Brain microvascular endothelial cell (primary cell): ENCODE data around the gene CLCNKA.

Source experiments
- DNase-seq: peaks from one replicate; pipeline ENCODE4 v3.0.0-alpha.2; 2020
- H3K27ac ChIP-seq: fragments of 250-450 bp; sonication (Bioruptor Pico); 2 replicates; pipeline ENCODE4 v1.5.1; 2020; ENCODE audit warnings: mild to moderate bottlenecking, moderate library complexity
- H3K27me3 ChIP-seq: fragments of 250-450 bp; sonication (Bioruptor Pico); replicated peaks from 2 replicates; pipeline ENCODE4 v1.5.1; 2020; ENCODE audit warnings: mild to moderate bottlenecking
- H3K36me3 ChIP-seq: fragments of 250-450 bp; sonication (Bioruptor Pico); replicated peaks from 2 replicates; pipeline ENCODE4 v1.5.1; 2020; ENCODE audit warnings: mild to moderate bottlenecking
- H3K4me3 ChIP-seq: 2 replicates; pipeline ENCODE4 v1.5.1; 2011; ENCODE audit warnings: low read depth, mild to moderate bottlenecking, control low read depth, low read length, moderate library complexity
- in situ Hi-C: cut with HindIII; loops from 2 replicates; pipeline ENCODE4 v1.10.0; 2017; ENCODE audit warnings: low sequenced_read_pairs, low pct_ligation_motif_present
- TF ChIP-seq, protein P1 (sequence below): IDR thresholded peaks from 2 replicates; pipeline ENCODE4 v1.5.1; 2011; ENCODE audit warnings: low read depth, mild to moderate bottlenecking, moderate library complexity, low read length, control low read depth, inconsistent platforms; ENCODE audit errors: missing control alignments

CLCNKA gene

DNA sequence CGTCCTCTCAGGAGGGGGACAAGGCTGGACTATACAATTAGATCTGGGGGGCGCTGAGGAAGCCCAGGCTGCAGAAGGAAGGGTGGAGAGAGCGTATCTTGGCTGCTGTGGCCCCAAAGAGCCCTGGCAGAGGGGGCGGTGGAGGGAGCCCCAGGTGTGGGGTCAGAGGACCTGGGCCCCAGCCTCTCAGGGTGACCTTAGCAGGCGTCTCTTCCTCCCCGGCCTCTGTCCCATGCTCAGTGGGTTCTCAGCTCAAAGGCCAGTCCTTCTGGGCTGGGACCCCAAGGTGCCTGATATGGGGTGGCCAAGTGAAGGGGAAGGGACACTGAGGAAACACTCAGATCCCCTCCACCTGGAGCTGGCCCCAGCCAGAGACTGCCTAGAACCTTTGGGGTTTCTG, 49.8 kb downstream of the CLCNKA start:
- Histone ChIP-seq H3K4me3 (no peak overlapping the region), H3K27me3 (no peaks in the 10 kb centered on the region), H3K36me3 (no peaks in the 10 kb centered on the region), H3K27ac (no peak overlapping the region)
- no peak for DNase-seq
- in situ Hi-C loops = no loop called here
- TF ChIP-seq, protein P1, sequence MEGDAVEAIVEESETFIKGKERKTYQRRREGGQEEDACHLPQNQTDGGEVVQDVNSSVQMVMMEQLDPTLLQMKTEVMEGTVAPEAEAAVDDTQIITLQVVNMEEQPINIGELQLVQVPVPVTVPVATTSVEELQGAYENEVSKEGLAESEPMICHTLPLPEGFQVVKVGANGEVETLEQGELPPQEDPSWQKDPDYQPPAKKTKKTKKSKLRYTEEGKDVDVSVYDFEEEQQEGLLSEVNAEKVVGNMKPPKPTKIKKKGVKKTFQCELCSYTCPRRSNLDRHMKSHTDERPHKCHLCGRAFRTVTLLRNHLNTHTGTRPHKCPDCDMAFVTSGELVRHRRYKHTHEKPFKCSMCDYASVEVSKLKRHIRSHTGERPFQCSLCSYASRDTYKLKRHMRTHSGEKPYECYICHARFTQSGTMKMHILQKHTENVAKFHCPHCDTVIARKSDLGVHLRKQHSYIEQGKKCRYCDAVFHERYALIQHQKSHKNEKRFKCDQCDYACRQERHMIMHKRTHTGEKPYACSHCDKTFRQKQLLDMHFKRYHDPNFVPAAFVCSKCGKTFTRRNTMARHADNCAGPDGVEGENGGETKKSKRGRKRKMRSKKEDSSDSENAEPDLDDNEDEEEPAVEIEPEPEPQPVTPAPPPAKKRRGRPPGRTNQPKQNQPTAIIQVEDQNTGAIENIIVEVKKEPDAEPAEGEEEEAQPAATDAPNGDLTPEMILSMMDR = no peak

GRCh38 chr1:16072095-16072494, 50.3 kb downstream of the CLCNKA start:
- H3K27ac ChIP-seq = no peak overlapping the region
- no peak for DNase-seq
- no peak overlapping the region for H3K4me3 ChIP-seq
- H3K36me3 ChIP-seq = no peaks in the 10 kb centered on the region
- in situ Hi-C loops = no loop called here
- TF ChIP-seq, protein P1 = no peak
- no peaks in the 10 kb centered on the region for H3K27me3 ChIP-seq

- no peaks in the 10 kb centered on the region for H3K36me3 ChIP-seq
- no peak overlapping the region for H3K27ac ChIP-seq
- peak overlapping the region; percentile 43 for H3K4me3 ChIP-seq
- H3K27me3 ChIP-seq = no peaks in the 10 kb centered on the region
- in situ Hi-C loops = no loop called here
- TF ChIP-seq, protein P1 = peak; percentile 50
- DNase-seq = no peak
These were observed 51.0 kb downstream of the CLCNKA start for GRCh38 chr1:16072616-16073484.

DNA sequence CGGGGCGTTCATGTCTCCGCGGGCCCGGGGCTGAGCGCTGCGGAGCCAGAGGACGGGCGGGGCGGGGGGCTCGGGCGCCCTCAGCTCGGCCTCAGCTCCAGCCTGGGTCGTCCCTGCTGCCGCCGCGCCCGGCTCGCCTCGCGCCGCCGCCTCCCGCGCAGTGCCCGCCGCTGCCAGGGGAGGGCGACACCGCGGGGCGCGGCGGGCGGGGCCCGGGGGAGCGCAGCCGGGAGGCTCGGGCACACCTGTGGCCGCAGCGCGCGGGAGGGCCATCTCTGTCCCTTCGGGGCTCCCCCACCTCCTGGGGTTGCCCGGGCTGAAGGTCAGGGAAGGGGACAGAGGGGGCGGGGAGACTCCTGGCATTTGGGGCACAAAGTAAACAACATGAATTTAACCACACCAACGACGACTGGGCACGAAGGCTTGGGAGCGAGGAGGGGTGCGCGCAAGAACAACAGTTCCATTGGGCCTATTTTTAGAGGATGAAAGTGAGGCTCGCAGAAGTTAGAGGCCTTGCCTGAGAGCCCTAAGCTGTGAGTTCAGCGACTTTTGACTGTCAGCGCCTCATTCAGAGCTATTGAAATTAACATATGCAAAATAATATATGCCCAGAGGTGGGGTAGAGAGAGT, 51.8 kb downstream of the CLCNKA start, which contains the start of gene FAM131C:
TSS of gene FAM131C (minus strand) at position 162 of the 630 bp plus-strand sequence. CDS start 209 bp downstream, outside the sequence.
- H3K27me3 ChIP-seq = no peaks in the 10 kb centered on the region

GRCh38 chr1:16074217-16074616, 52.4 kb downstream of the CLCNKA start:
- DNase-seq = no peak
- Histone ChIP-seq H3K36me3 (no peaks in the 10 kb centered on the region), H3K27me3 (no peaks in the 10 kb centered on the region), H3K4me3 (no peak overlapping the region), H3K27ac (no peak overlapping the region)
- TF ChIP-seq, protein P1 = no peak
- in situ Hi-C loops = no loop called here

More for the DNA sequence above, 51.8 kb downstream of the CLCNKA start, which contains the start of gene FAM131C:
- H3K4me3 ChIP-seq = peak within 1 kb of the TSS; percentile 43
- no peaks in the 10 kb centered on the region for H3K36me3 ChIP-seq
- no peak within 1 kb of the TSS for H3K27ac ChIP-seq
- TF ChIP-seq, protein P1 = no peak
- DNase-seq = no peak
- in situ Hi-C loops = no loop called here
